SK-N-SH (cell line): ENCODE measurements around the gene CEBPZ. TPM values are rescaled to one million over a fixed set of nuclear protein-coding genes. Genes with fewer than 3 reads are reported as not detected.

Experiments used
- CTCF ChIA-PET: fragments of 300-600, 350-600 bp; formaldehyde crosslinking; extraction: SDS; loops from one replicate; lab custom pipeline; 2021; lab: Yijun Ruan, JAX
- POLR2A ChIA-PET: fragments of 350-600 bp; sonication (Branson Sonifier 250); formaldehyde crosslinking; extraction: SDS; loops from one replicate; lab custom pipeline; 2020; ENCODE audit warnings: antibody characterized with exemption, inconsistent platforms; lab: Yijun Ruan, JAX
- DNase-seq: peaks from one replicate; pipeline ENCODE4 v3.0.0; 2012
- H2AFZ ChIP-seq: fragments of 200-600 bp; sonication (generic); 2 replicates; pipeline ENCODE4 v1.8.1; 2016; ENCODE audit warnings: antibody characterized with exemption, mild to moderate bottlenecking, low read depth
- H3F3A ChIP-seq: fragments of 200-600 bp; sonication (generic); replicated peaks from 2 replicates; pipeline ENCODE3; 2016; ENCODE audit warnings: antibody characterized with exemption, mild to moderate bottlenecking; ENCODE audit not compliant: insufficient read depth
- H3K27ac ChIP-seq, 2 experiments: fragments of 200-500 bp in 1 of 2; fragments of 200-600 bp in 1 of 2; sonication (Bioruptor generic) in 1 of 2; sonication (generic), shearing (Covaris generic) in 1 of 2; 2 replicates each; pipeline versions ENCODE4 v1.5.1 to v1.6.1; 2014 to 2016; ENCODE audit warnings: low read depth in 2 of 2, inconsistent platforms in 1 of 2, low read length in 1 of 2, mild to moderate bottlenecking in 1 of 2, mixed read lengths in 1 of 2
- H3K27me3 ChIP-seq: fragments of 200-600 bp; sonication (generic), shearing (Covaris generic); 2 replicates; pipeline ENCODE4 v1.6.1; 2016; ENCODE audit warnings: mixed run types; ENCODE audit not compliant: insufficient read depth
- H3K36me3 ChIP-seq, 2 experiments: fragments of 200-500 bp in 1 of 2; fragments of 200-600 bp in 1 of 2; sonication (Bioruptor generic) in 1 of 2; sonication (generic) in 1 of 2; replicated peaks in 1 of 2; 2 replicates each; pipeline versions ENCODE3 to v1.5.1; 2014 to 2016; ENCODE audit warnings: low read length in 1 of 2, mild to moderate bottlenecking in 1 of 2; ENCODE audit not compliant: insufficient read depth in 2 of 2, control insufficient read depth in 1 of 2
- H3K4me1 ChIP-seq, 2 experiments: fragments of 200-500 bp in 1 of 2; fragments of 200-600 bp in 1 of 2; sonication (Bioruptor generic) in 1 of 2; sonication (generic), shearing (Covaris generic) in 1 of 2; 2 replicates each; pipeline versions ENCODE4 v1.5.1 to v1.6.1; 2014 to 2016; ENCODE audit warnings: low read depth in 1 of 2, low read length in 1 of 2, mixed run types in 1 of 2; ENCODE audit not compliant: insufficient read depth in 2 of 2, control insufficient read depth in 1 of 2
- H3K4me2 ChIP-seq: fragments of 200-600 bp; sonication (generic), shearing (Covaris generic); 2 replicates; pipeline ENCODE4 v1.6.1; 2017; ENCODE audit warnings: mixed run types
- H3K4me3 ChIP-seq, 2 experiments: fragments of 200-500 bp in 1 of 2; fragments of 200-600 bp in 1 of 2; sonication (Bioruptor generic) in 1 of 2; sonication (generic), shearing (Covaris generic) in 1 of 2; 2 replicates each; pipeline versions ENCODE4 v1.5.1 to v1.8.1; 2014 to 2016; ENCODE audit warnings: low read depth in 2 of 2, inconsistent platforms in 1 of 2, low read length in 1 of 2, mild to moderate bottlenecking in 1 of 2, mixed read lengths in 1 of 2, moderate library complexity in 1 of 2
- H3K79me2 ChIP-seq: fragments of 200-600 bp; sonication (generic); 2 replicates; pipeline ENCODE4 v1.8.1; 2017; ENCODE audit warnings: mild to moderate bottlenecking; ENCODE audit not compliant: insufficient read depth
- H3K9ac ChIP-seq: fragments of 200-600 bp; sonication (generic); 2 replicates; pipeline ENCODE4 v1.6.1; 2017; ENCODE audit warnings: mixed run types
- H3K9me2 ChIP-seq: fragments of 200-600 bp; sonication (generic); 2 replicates; pipeline ENCODE4 v1.6.1; 2017; ENCODE audit warnings: mixed run types
- H3K9me3 ChIP-seq: fragments of 200-600 bp; sonication (generic); 2 replicates; pipeline ENCODE4 v1.6.1; 2017; ENCODE audit warnings: mixed run types, mild to moderate bottlenecking, moderate library complexity
- H4K20me1 ChIP-seq: fragments of 200-600 bp; sonication (generic); 2 replicates; pipeline ENCODE4 v1.6.1; 2017; ENCODE audit warnings: mild to moderate bottlenecking, mixed run types; ENCODE audit not compliant: insufficient read depth
- CHD2 ChIP-seq: fragments of 150-350 bp; IDR thresholded peaks from 2 replicates; pipeline ENCODE4 v1.6.1; 2018; ENCODE audit warnings: low read length; ENCODE audit not compliant: partially characterized antibody
- EP300 ChIP-seq, 2 experiments: IDR thresholded peaks; 2 replicates each; pipeline versions ENCODE4 v1.4.0 to v1.6.1; 2012; ENCODE audit warnings: borderline replicate concordance in 1 of 2, low read depth in 1 of 2, low read length in 1 of 2
- EZH2phosphoT487 ChIP-seq: fragments of 200-600 bp; sonication (generic); IDR thresholded peaks from 2 replicates; pipeline ENCODE4 v1.6.1; 2017; ENCODE audit warnings: low read depth, mixed run types, mild to moderate bottlenecking, antibody characterized with exemption, moderate library complexity, borderline replicate concordance
- FOSL2 ChIP-seq: IDR thresholded peaks from 2 replicates; pipeline ENCODE4 v1.4.0; 2012; ENCODE audit warnings: low read depth, mild to moderate bottlenecking, moderate library complexity, borderline replicate concordance
- FOXM1 ChIP-seq: IDR thresholded peaks from 2 replicates; pipeline ENCODE4 v1.4.0; 2012; ENCODE audit warnings: low read depth, mild to moderate bottlenecking
- GATA2 ChIP-seq: sonication (generic); formaldehyde crosslinking; IDR thresholded peaks from 2 replicates; pipeline ENCODE4 v1.5.0; 2020; ENCODE audit warnings: mild to moderate bottlenecking, missing genetic modification reagents
- MEF2A ChIP-seq: IDR thresholded peaks from 2 replicates; pipeline ENCODE4 v1.4.0; 2012; ENCODE audit warnings: low read depth, borderline replicate concordance
- NRF1 ChIP-seq: IDR thresholded peaks from 2 replicates; pipeline ENCODE4 v1.6.1; 2012; ENCODE audit warnings: low read depth, mild to moderate bottlenecking, low read length
- RCOR1 ChIP-seq: fragments of 150-350 bp; IDR thresholded peaks from 2 replicates; pipeline ENCODE4 v1.6.1; 2017; ENCODE audit warnings: antibody characterized with exemption, low read length
- RFX5 ChIP-seq: IDR thresholded peaks from 2 replicates; pipeline ENCODE4 v1.6.1; 2012; ENCODE audit warnings: mild to moderate bottlenecking, improper control_type of control experiment, low read length
- TAF1 ChIP-seq: IDR thresholded peaks from 2 replicates; pipeline ENCODE4 v1.6.1; 2012; ENCODE audit warnings: low read depth, mild to moderate bottlenecking, low read length, moderate library complexity, borderline replicate concordance
- TCF12 ChIP-seq: IDR thresholded peaks from 2 replicates; pipeline ENCODE4 v1.4.0; 2012
- WGBS: methylation state at CpG from one replicate; pipeline ENCODE4 v1.1.6; 2017; ENCODE audit warnings: low lambda C conversion rate; 5-methylcytosine and 5-hydroxymethylcytosine counted together
- polyA plus RNA-seq, 3 experiments: library from polyadenylated mRNA; depleted of rRNA; stranded (reverse); fragments of >200 nt; gene quantifications; 2 replicates each; pipeline ENCODE4 v1.2.3, GENCODE V29; 2012
- TF ChIP-seq, protein P1 (sequence below): fragments of 150-350 bp; IDR thresholded peaks from 2 replicates; pipeline ENCODE4 v1.6.1; 2016; ENCODE audit warnings: mild to moderate bottlenecking, low read depth, low read length
- TF ChIP-seq, protein P2 (sequence below): IDR thresholded peaks from 2 replicates; pipeline ENCODE4 v1.4.0; 2012; ENCODE audit warnings: low read depth, borderline replicate concordance
- TF ChIP-seq, protein P3 (sequence below): fragments of 200-600 bp; sonication (generic); IDR thresholded peaks from 2 replicates; pipeline ENCODE4 v1.6.1; 2017; ENCODE audit warnings: antibody characterized with exemption, mild to moderate bottlenecking, moderate library complexity

Gene CEBPZ
- polyA plus RNA-seq, 1 of the 3 experiments (the other 2 are of a cell fraction) = 9.7 TPM

DNA sequence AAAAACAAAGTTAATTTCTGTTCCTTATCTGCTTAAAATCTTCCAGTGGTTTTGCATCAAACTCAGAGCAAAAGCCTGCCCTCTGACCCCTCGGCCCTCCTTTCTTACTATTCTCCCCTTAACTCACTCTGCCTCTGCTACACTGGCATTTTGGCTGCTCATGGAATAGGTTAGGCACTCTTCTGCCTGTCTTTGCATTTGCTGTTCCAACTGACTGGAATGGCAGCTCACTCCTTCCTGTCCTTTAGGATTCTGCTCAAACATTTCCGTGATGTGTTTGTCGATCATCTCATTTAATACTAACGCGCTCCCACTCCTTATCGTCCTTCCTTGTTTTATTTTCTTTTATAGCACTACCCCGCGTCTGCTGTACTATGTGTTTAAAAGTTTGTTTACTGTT, 815 bp downstream of the CEBPZ start:
- POLR2A ChIA-PET = no interaction called here
- CTCF ChIA-PET = interaction anchor here (1.4 to 1.5 kb wide), 2 partner anchors 34 to 165 kb away, joined by 5 read pairs; no protein-coding TSS in a partner anchor
- peak overlapping the region; percentile 83 to 90 for H3K27ac ChIP-seq
- peaks cover 22 to 34% of the 10 kb centered on the region in 2 experiments; a peak in 3 of 4 replicates for H3K4me1 ChIP-seq
- H3K79me2 ChIP-seq = peaks cover 95% of the 10 kb centered on the region
- under 1% methylated on average over 8 of the region's 8 CpGs for WGBS
- peaks cover 4% of the 10 kb centered on the region for H3F3A ChIP-seq
- no peaks in the 10 kb centered on the region for H3K27me3 ChIP-seq
- no peaks in the 10 kb centered on the region for H3K9me3 ChIP-seq
- peak overlapping the region; percentile 94 to 97 for H3K4me3 ChIP-seq
- H3K9ac ChIP-seq = peak overlapping the region; percentile 83
- peak; percentile 36 for DNase-seq
- peak overlapping the region; percentile 87 for H3K4me2 ChIP-seq
- H3K36me3 ChIP-seq = peaks cover 34 to 40% of the 10 kb centered on the region in 2 experiments
- H3K9me2 ChIP-seq = no peaks in the 10 kb centered on the region
- H2AFZ ChIP-seq = peak overlapping the region; percentile 90
- TF ChIP-seq EZH2phosphoT487 = no peak
- TF ChIP-seq RFX5 = no peak
- no peak for TF ChIP-seq MEF2A
- peaks cover 11% of the 10 kb centered on the region for H4K20me1 ChIP-seq

DNA sequence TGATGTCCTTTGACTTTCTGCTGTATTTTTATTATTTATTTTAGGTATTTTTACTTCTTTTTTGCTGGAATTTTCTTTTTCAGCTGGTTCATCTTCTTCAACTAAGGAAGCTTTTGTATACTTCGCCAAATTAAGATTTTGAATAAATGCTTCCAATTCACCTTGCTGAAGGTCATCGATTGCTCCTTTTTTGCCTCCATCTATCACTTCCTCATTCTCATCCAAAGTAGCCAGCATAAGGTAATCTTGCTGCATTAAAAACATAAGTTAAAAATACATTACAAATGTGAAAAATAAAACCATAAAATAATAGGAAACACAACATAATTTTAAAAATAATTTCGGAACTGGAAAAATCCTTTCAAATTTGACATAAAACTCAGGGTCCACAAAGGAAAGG, 2.6 kb downstream of the CEBPZ start:
- H3K9ac ChIP-seq = no peak overlapping the region
- no peak overlapping the region for H3K4me2 ChIP-seq
- H3K36me3 ChIP-seq = peaks cover 39 to 44% of the 10 kb centered on the region in 2 experiments
- H4K20me1 ChIP-seq = peaks cover 22% of the 10 kb centered on the region
- H3K79me2 ChIP-seq = peaks cover 94% of the 10 kb centered on the region
- TF ChIP-seq, protein P1, sequence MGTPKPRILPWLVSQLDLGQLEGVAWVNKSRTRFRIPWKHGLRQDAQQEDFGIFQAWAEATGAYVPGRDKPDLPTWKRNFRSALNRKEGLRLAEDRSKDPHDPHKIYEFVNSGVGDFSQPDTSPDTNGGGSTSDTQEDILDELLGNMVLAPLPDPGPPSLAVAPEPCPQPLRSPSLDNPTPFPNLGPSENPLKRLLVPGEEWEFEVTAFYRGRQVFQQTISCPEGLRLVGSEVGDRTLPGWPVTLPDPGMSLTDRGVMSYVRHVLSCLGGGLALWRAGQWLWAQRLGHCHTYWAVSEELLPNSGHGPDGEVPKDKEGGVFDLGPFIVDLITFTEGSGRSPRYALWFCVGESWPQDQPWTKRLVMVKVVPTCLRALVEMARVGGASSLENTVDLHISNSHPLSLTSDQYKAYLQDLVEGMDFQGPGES = no peak
- no peak for TF ChIP-seq EZH2phosphoT487
- TF ChIP-seq CHD2 = no peak
- no peak for TF ChIP-seq TAF1
- TF ChIP-seq, protein P2, sequence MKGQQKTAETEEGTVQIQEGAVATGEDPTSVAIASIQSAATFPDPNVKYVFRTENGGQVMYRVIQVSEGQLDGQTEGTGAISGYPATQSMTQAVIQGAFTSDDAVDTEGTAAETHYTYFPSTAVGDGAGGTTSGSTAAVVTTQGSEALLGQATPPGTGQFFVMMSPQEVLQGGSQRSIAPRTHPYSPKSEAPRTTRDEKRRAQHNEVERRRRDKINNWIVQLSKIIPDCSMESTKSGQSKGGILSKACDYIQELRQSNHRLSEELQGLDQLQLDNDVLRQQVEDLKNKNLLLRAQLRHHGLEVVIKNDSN = no peak
- TF ChIP-seq FOXM1 = no peak
- TF ChIP-seq RCOR1 = no peak
- no peak for TF ChIP-seq TCF12
- TF ChIP-seq, protein P3, sequence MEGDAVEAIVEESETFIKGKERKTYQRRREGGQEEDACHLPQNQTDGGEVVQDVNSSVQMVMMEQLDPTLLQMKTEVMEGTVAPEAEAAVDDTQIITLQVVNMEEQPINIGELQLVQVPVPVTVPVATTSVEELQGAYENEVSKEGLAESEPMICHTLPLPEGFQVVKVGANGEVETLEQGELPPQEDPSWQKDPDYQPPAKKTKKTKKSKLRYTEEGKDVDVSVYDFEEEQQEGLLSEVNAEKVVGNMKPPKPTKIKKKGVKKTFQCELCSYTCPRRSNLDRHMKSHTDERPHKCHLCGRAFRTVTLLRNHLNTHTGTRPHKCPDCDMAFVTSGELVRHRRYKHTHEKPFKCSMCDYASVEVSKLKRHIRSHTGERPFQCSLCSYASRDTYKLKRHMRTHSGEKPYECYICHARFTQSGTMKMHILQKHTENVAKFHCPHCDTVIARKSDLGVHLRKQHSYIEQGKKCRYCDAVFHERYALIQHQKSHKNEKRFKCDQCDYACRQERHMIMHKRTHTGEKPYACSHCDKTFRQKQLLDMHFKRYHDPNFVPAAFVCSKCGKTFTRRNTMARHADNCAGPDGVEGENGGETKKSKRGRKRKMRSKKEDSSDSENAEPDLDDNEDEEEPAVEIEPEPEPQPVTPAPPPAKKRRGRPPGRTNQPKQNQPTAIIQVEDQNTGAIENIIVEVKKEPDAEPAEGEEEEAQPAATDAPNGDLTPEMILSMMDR = no peak
- no peak for TF ChIP-seq NRF1
- TF ChIP-seq EP300 (IDR thresholded peaks at IDR 0.05; ENCODE audit: borderline replicate concordance in 1 of 2, low read depth in 1 of 2, low read length in 1 of 2) = no peak
- TF ChIP-seq FOSL2 = no peak
- no peak for TF ChIP-seq GATA2 (CRISPR knock-in tag)
- no peak overlapping the region for H2AFZ ChIP-seq
- H3F3A ChIP-seq = peaks cover 4% of the 10 kb centered on the region
- DNase-seq = no peak
- no peaks in the 10 kb centered on the region for H3K27me3 ChIP-seq
- H3K9me2 ChIP-seq = no peaks in the 10 kb centered on the region
- ChIA-PET POLR2A (no interaction called here), CTCF (interaction anchor here (0.9 kb wide), 1 partner anchor 40 kb away, joined by 3 read pairs; the partner anchor contains the start of gene SULT6B1)
- H3K27ac ChIP-seq = no peak overlapping the region
- peaks cover 22 to 34% of the 10 kb centered on the region in 2 experiments; a peak in 3 of 4 replicates for H3K4me1 ChIP-seq
- no peak overlapping the region for H3K4me3 ChIP-seq
- no peaks in the 10 kb centered on the region for H3K9me3 ChIP-seq
- WGBS = 98% methylated on average over 3 of the region's 3 CpGs
